OCI-LY3 (cell line): Measurements from ENCODE around the gene RXRA.

ENCODE experiments used
- H2AFZ ChIP-seq: fragments of 200-600, 300-600 bp; shearing (Covaris generic); 2 replicates; pipeline ENCODE4 v1.6.0; 2014; ENCODE audit warnings: antibody characterized with exemption, low read depth, low read length
- H3K27ac ChIP-seq: fragments of 200-600, 300-600 bp; sonication (generic); 2 replicates; pipeline ENCODE4 v1.5.1; 2014; ENCODE audit warnings: mild to moderate bottlenecking, low read length, moderate library complexity, mixed read lengths
- H3K27me3 ChIP-seq: fragments of 200-600, 300-600 bp; sonication (generic); 2 replicates; pipeline ENCODE4 v1.6.1; 2014; ENCODE audit warnings: low read depth, low read length, mixed read lengths
- H3K36me3 ChIP-seq: fragments of 200-600, 300-600 bp; sonication (generic); replicated peaks from 2 replicates; pipeline ENCODE3; 2014; ENCODE audit warnings: low read depth, low read length, mixed read lengths
- H3K4me1 ChIP-seq: fragments of 300-600, 200-600 bp; sonication (generic); 2 replicates; pipeline ENCODE4 v1.6.1; 2014; ENCODE audit warnings: low read length, mixed read lengths
- H3K4me2 ChIP-seq: fragments of 200-600, 300-600 bp; sonication (generic); 2 replicates; pipeline ENCODE4 v1.6.1; 2014; ENCODE audit warnings: low read length, mixed read lengths
- H3K4me3 ChIP-seq: fragments of 300-600, 200-600 bp; sonication (generic); 2 replicates; pipeline ENCODE4 v1.5.1; 2014; ENCODE audit warnings: antibody characterized with exemption, mild to moderate bottlenecking, low read length, moderate library complexity
- H3K79me2 ChIP-seq: fragments of 300-600, 200-600 bp; shearing (Covaris generic); 2 replicates; pipeline ENCODE4 v1.6.1; 2014; ENCODE audit warnings: mild to moderate bottlenecking, low read length, mixed read lengths
- H3K9ac ChIP-seq: fragments of 300-600, 200-600 bp; shearing (Covaris generic); 2 replicates; pipeline ENCODE4 v1.6.0; 2014; ENCODE audit warnings: mild to moderate bottlenecking, low read length, moderate library complexity
- H3K9me3 ChIP-seq: fragments of 200-600, 300-600 bp; shearing (Covaris generic); 2 replicates; pipeline ENCODE4 v1.6.1; 2014; ENCODE audit warnings: low read length, mixed read lengths; ENCODE audit not compliant: insufficient read depth
- H4K20me1 ChIP-seq: fragments of 200-600, 300-600 bp; sonication (generic); 2 replicates; pipeline ENCODE4 v1.6.1; 2016; ENCODE audit warnings: low read length, mixed read lengths; ENCODE audit not compliant: insufficient read depth
- CTCF ChIP-seq: fragments of 200-600, 300-600 bp; sonication (generic); IDR thresholded peaks from 2 replicates; pipeline ENCODE4 v1.5.1; 2014; ENCODE audit warnings: antibody characterized with exemption, low read length, low read depth
- EZH2phosphoT487 ChIP-seq: fragments of 200-600 bp; shearing (Covaris generic); IDR thresholded peaks from 2 replicates; pipeline ENCODE4 v1.6.1; 2018; ENCODE audit warnings: antibody characterized with exemption, mixed run types, low read depth

The RXRA gene

GRCh38 chr9:134408939-134409737 is 82.9 kb downstream of the RXRA start:
- Histone ChIP-seq H3K27me3 (no peaks in the 10 kb centered on the region), H3K36me3 (peaks cover 32% of the 10 kb centered on the region), H4K20me1 (peaks cover 76% of the 10 kb centered on the region), H3K4me1 (peaks cover 39% of the 10 kb centered on the region), H3K27ac (no peak overlapping the region), H3K9ac (no peak overlapping the region), H3K9me3 (no peaks in the 10 kb centered on the region), H3K4me3 (no peak overlapping the region), H3K79me2 (peaks cover 6% of the 10 kb centered on the region; the same call in 1 of the 2 replicates), H2AFZ (no peak overlapping the region), H3K4me2 (no peak overlapping the region)
- TF ChIP-seq CTCF: no peak
- TF ChIP-seq EZH2phosphoT487: no peak

- Histone ChIP-seq H3K9me3 (no peaks in the 10 kb centered on the region), H4K20me1 (peaks cover 65% of the 10 kb centered on the region), H3K27me3 (no peaks in the 10 kb centered on the region), H3K4me2 (no peak overlapping the region), H3K79me2 (peaks cover 6% of the 10 kb centered on the region; the same call in 1 of the 2 replicates), H2AFZ (no peak overlapping the region), H3K9ac (no peak overlapping the region), H3K4me1 (peaks cover 27% of the 10 kb centered on the region), H3K4me3 (no peak overlapping the region), H3K27ac (no peak overlapping the region), H3K36me3 (peaks cover 32% of the 10 kb centered on the region)
- TF ChIP-seq CTCF (no peak), EZH2phosphoT487 (no peak)
Observed at GRCh38 chr9:134410071-134410834, 84.0 kb downstream of the RXRA start.

GRCh38 chr9:134410835-134411217 is 84.6 kb downstream of the RXRA start:
- H3K36me3 ChIP-seq: peaks cover 31% of the 10 kb centered on the region
- no peak overlapping the region for H3K4me3 ChIP-seq
- H3K27ac ChIP-seq: no peak overlapping the region
- H2AFZ ChIP-seq: no peak overlapping the region
- H3K4me1 ChIP-seq: peaks cover 22% of the 10 kb centered on the region
- TF ChIP-seq EZH2phosphoT487: no peak
- TF ChIP-seq CTCF: no peak
- H4K20me1 ChIP-seq: peaks cover 59% of the 10 kb centered on the region
- H3K9ac ChIP-seq: no peak overlapping the region
- H3K27me3 ChIP-seq: no peaks in the 10 kb centered on the region
- peaks cover 6% of the 10 kb centered on the region; the same call in 1 of the 2 replicates for H3K79me2 ChIP-seq
- no peak overlapping the region for H3K4me2 ChIP-seq
- H3K9me3 ChIP-seq: no peaks in the 10 kb centered on the region
